NCI-H1105 treated with DMSO at 0.1 percent for 48 hours (cell line): Measurements from ENCODE around the gene PSMD8.
"Not testable (repeated sequence)": the region's sequence is repeated elsewhere in the genome, so short reads cannot be mapped to it uniquely, and the experiment has no call there.

Source experiments
- DNase-seq: peaks from one replicate; lab custom pipeline; 2025; lab: John Stamatoyannopoulos, UW

The PSMD8 gene

DNA sequence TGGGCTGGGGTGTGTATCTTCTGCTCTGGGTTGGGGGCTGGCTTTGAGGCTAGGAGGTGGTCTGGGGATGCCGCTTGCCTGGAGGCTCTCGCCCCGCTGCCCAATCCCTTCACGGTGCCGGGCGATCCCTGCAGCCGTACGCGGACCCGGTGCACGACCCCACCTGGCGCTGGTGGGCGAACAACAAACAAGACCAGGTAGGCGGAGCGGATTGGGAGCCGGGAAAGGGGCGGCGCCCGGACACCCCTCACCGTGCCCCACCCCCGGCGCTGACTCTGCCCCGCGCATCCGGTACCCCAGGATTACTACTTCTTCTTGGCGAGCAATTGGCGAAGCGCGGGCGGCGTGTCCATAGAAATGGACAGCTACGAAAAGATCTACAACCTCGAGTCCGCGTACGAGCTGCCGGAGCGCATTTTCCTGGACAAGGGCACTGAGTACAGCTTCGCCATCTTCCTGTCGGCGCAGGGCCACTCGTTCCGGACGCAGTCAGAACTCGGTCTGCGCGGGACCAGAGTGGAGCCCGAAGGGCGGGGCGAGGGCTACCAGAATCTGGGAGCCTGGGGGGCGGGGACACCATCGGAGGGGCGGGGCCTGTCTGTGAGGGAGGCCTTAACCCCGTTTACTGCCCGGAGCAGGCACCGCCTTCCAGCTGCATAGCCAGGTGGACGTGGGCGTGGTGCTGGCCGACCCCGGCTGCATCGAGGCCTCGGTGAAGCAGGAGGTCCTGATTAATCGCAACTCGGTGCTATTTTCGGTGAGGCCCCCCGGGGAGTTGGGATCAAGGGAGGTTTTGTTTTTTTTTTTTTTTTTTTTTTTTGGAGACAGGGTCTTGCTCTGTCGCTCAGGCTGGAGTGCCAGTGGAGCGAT is 12.1 kb upstream of the PSMD8 start:
- peak; percentile 81 for DNase-seq

DNA sequence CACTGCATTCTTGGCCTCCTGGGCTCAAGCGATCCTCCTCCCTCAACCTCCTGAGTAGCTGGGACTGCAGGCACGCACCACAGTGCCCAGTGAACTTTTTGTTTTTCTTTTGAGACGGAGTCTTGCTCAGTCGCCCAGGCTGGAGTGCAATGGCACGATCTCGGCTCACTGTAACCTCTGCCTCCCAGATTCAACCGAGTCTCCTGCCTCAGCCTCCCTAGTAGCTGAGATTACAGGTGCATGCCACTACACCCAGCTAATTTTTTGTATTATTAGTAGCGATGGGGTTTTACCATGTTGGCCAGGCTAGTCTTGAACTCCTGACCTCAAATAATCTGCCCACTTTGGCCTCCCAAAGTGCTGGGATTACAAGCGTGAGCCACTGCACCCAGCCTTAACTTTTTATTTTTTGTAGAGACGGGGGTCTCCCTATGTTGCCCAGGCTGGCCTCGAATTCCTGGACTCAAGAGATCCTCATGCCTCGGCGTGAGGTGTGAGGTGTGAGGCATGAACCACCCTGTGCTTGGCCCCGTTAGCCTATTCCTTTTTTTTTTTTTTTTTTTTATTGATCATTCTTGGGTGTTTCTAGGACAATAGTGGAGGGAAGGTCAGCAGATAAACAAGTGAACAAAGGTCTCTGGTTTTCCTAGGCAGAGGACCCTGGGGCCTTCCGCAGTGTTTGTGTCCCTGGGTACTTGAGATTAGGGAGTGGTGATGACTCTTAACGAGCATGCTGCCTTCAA is 11.3 kb upstream of the PSMD8 start:
- DNase-seq, result not testable (repeated sequence)

DNA sequence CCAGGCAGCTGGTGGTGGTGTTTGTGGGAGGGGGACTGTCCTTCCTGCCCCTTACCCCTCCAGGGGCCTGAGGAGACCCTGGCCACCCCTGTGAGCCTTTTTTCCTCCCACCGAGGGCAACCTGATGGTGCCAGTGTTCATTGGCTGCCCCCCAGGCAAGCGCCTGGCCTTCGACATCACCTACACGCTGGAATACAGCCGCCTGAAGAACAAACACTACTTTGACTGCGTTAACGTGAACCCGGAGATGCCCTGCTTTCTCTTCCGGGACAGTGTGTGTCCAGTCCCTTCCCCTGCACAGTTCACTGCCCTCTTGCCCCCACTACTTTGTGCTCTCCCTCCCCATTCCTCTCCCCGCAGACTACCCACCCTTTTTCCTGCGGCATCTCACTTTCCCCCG is 7.3 kb upstream of the PSMD8 start:
- DNase-seq, result no peak

DNA sequence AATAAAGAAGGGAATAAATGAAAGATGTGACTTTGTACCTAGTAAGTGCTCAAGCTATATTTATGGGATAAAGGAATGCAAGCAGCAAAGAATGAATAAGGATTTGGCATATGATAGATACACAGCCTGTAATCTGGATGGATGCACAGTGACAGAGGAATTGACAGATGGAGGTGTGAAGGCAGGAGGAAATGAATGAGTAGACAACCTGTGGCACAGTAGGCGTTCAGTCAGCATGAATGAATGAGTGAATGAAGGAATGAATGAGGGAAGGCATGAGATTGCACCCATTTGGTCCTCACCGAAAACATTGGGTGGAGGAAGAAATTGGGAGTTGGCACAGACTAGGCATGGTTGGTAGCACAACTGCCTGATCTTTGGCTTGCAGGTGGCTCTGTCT is 4.8 kb upstream of the PSMD8 start:
- no peak for DNase-seq

DNA sequence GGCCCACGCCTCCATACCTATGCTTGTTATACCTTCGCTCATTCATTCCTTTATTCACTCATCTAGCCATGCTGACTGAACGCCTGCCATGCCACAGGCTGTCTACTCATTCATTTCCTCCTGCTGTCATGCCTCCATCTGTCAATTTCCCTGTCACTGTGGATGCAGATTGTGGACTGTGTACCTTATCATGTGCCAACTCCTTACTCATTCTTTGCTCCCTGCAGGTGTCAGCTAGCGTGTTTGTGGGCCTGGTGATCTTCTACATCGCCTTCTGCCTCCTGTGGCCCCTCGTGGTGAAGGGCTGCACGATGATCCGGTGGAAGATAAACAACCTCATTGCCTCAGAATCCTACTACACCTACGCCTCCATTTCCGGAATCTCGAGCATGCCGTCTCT is 4.1 kb upstream of the PSMD8 start:
- DNase-seq, result no peak

DNA sequence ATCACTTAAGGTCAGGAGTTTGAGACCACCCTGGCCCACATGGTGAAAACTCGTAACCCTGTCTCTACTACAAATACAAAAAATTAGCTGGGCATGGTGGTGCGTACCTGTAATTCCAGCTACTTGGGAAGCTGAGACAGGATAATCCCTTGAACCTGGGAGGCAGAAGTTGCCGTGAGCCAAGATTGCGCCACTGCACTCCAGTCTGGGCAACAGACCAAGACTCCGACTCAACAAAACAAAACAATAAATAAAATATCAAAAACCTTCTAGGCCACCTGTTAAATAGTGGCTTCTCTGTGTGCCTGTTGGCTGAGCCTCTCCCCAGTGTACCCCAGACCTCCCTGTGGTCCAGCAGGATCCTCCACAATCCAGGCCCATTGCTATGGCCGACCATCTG is 3.3 kb upstream of the PSMD8 start:
- no peak for DNase-seq

DNA sequence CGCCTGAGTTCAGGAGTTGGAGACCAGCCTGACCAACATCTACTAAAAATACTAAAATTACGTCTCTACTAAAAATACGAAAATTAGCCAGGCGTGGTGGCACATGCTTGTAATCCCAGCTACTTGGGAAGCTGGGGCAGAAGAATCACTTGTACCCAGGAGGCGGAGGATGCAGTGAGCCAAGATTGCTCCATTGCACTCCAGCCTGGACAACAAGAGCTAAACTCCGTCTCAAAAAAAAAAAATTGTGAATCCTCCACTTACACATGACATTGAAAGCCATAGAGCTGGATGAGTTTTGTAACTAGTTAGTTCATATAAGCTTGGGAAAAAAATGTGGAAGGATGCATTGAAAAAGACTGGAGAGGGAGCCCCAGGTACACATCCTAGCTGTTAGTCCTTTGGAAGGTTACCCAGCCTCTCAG is 452 bp upstream of the PSMD8 start:
- no peak for DNase-seq

DNA sequence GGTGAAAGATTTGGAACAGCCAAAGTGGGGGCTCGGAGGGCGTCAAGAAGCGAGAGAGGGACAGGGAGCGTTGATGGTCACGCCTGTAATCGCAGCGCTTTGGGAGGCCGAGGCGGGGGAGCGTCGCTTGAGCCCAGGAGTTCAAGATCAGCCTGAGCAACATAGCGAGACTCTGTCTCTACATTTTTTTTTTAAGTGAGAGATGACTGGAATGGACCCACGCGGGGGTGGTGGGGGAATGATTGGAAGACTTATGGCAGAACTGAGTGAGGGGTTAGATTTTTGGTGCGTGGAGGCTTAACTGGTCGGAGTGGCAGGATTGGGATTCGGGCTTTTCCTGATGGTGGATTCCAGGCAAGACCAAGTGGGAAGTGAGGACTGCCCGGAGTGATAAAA is 725 bp downstream of the PSMD8 start:
- DNase-seq, result no peak

DNA sequence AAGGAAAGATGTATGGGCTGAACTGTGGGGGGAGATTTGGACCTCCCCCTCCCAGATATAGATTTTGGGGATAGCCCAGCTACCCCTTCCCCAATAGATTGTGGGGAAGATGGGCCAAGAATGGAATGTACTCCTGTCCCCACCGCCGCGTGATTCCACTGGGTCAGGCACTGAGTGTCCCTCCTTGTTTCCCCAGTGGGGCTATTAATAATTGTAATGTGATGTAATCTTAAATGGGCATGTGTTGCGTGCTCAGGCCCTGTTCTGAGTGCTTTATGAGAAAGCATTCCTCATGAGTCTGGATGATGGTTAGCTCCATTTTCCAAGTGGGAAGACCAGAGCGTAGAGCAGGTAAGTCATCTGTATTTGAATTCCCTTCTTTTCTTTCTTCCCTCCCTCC is 1.4 kb downstream of the PSMD8 start:
- no peak for DNase-seq

DNA sequence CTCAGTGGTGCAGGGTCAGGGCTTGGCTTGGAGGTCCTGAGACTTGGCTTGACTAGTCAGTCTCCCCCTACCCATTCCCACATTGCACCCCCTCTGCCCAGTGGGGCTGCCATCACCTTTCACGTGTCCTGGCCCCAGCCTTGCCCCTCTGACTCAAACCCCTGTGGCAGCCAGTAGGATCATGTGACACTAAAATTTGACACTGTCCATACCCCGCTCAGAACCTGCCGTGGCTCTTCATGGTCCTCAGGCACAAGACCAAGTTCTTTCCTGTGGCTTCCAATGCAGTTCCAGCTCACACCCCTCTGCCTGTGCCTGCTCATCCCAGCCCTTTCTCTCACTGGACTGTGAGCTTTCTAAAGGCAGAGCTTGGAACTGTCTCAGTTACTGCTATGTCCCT is 2.2 kb downstream of the PSMD8 start:
- no peak for DNase-seq

DNA sequence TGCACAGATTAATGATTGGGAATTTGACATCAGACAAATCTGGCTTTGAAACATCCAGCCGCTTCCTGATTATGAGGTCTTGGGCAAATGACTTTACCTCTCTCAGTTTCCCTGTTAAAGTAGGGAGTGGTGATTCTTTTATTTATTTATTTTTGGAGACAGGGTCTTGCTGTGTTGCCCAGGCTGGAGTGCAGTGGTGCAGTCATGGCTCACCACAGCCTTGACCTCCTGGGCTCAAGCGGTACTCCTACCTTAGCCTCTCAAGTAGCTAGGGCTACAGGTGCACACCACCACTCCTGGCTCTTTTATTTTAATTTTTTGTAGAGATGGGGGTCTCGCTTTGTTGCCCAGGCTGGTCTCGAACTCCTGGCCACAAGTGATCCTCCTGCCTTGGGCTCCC is 2.7 kb downstream of the PSMD8 start:
- no peak for DNase-seq

DNA sequence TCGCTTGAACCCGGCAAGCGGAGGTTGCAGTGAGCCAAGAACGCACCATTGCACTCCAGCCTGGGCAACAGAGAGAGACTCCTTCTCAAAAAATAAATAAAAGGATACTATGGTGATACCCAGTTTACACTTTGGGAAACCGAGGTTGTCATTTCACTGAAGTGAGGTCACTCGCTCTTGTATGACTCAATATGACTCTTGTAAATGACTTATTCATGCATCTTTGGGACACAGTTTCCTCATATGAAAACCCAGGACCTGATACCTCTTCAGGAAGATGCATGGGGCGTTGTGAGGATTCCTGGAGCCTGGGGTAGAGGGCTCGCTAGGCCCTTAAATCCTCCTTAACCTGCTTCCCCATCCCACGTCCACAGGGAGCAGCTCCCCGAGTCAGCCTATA is 4.5 kb downstream of the PSMD8 start:
- DNase-seq, result no peak

DNA sequence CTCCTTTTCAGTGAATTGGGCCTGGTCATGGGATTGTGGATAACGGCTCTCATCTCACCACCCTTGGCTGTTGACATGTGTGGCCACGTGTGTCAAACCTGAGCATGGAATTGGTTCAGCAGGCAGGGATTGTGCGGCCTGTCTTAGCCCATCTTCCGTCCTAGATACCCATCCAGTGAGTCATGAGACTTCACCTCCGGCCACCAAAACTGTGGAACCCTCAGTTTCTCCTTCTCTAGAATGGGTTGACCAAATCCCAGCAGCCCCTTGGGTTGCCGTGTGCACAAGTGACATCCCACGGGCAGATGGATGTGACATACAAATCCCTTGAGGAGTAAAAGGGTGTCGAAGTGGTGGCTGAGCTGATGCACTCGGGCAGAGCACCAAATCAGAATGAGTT is 6.8 kb downstream of the PSMD8 start:
- DNase-seq, result no peak

DNA sequence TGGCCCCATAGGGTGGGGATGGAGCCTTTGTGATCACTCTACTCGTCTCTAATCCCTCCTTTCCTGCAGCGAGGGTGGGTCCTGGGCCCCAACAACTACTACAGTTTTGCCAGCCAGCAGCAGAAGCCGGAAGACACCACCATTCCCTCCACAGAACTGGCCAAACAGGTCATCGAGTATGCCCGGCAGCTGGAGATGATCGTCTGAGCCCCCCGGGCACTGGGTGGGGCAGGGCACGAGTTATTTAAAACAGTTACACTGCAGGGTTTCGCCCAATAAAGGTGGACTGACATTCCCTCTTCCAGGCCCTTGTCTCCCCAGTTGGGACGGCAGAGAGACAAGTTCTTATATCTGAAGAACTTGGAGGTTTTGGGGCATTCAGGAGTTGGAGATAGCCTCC is 8.8 kb downstream of the PSMD8 start:
- DNase-seq, result no peak

DNA sequence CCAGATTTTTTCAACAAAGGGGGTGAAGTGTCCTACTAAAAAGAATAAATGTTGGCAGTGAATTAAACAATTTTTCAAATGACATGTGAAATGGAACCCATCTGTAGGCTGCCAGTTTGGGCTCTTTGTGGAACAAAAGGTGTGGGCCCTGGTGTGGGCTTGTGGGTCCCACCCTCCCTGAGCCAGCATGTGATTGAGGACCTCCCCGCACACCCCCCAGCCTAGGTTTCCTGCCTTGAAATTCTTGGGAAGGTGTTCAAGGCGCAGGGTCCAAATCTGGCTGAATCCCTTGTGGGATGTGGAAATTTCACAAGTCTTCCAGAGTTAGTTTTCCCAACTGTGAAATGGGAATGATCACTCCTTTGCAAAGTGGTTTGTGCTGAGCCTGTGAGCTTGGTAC is 9.4 kb downstream of the PSMD8 start:
- no peak for DNase-seq

DNA sequence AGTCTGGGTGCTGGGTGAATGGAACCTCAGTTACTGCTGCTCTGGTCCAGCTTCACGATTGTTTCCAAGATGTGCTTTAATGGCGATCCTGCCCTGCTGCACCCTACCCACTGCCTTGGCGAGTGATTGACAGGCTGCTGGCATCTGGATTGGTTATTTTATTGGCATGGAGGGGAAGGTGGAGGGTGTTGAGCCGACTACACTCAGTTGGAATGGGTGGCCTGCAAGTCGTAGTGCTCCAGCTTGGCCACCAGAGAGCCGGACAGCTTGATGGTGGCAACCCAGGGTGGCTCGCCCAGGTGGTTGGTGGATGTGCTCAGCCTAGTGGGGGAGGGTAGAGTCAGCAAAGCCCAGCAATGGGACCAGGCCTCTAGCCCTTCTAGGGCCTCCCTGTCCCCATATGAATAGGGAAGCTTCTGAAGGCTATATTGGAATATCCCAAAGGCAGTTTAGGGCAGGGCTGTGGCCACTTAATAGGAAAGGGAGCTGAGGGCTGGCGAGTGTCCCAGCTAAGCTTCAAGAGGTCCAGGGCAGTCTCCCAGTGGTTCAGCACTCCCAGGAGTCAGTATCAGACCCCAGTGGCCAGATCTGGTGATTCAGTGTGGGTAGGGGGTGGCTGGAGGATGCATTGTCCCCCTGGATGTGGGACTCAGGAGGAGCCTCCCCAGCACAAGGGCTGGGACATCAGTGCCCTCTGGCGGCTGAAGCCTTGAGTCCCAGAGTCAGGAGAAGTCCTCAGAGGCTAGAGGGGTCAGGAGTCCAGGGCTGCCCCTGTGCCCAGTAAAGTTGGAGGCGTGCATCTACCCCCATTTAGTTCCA is 10.0 kb downstream of the PSMD8 start:
- no peak for DNase-seq

DNA sequence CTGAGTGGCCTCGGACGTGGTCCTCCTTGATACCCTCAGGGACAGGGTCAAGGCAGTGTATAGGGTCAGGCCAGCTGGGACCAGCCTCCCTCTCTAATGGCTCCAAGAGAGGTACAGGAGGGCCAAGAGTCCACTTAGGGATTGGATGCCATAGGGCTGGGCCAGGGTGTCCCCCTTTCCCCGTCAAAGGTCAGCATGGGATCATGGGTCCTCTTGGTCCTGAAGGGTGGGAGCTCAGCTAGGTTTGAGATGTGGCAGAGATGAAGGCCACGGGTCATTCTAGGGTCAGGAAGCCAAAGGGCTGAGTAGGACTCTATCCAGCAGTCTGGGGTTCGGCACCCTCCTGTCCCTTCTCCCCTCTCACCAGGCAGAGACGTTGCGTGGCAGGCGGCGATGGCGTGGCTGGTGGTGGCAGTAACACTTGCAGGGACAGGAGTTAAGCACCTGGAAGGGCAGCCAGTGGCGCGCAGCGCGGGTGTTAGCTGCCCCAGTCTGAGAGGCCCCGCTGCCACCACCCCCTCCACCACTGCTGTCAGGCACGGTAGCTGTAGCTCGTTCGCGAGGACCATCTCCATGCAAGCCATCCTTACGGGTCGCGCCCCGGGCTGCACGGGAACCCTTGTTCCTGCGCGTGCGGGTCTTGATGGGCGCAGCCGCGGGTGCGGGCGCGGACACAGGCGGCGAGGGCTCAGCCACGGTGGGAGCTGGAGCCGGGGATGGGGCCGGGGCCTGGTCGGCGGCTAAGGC is 10.9 kb downstream of the PSMD8 start:
- no peak for DNase-seq

DNA sequence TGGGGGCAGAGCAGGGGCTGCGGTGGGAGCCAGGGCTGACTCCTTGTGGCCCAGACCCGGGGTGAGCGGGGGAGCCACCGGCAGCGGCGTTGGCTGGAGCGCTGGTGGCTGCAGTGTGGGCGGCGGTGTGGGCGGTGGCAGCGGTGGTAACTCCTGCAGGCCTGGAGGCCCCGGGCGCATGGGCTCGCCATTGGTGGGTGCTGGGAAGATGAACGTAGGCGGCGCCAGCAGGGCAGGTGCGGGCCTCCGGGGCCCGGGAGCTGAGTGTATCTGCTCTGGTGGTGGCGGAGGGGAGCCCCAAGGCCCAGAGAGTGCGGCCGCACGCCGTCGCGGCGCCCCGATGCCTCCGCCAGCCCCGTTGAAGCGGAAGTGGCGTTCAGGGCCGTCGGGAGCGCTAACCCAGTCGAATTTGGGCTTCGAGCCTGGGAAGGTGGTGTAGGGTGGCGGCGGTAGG is 11.5 kb downstream of the PSMD8 start:
- peak; percentile 70 for DNase-seq

DNA sequence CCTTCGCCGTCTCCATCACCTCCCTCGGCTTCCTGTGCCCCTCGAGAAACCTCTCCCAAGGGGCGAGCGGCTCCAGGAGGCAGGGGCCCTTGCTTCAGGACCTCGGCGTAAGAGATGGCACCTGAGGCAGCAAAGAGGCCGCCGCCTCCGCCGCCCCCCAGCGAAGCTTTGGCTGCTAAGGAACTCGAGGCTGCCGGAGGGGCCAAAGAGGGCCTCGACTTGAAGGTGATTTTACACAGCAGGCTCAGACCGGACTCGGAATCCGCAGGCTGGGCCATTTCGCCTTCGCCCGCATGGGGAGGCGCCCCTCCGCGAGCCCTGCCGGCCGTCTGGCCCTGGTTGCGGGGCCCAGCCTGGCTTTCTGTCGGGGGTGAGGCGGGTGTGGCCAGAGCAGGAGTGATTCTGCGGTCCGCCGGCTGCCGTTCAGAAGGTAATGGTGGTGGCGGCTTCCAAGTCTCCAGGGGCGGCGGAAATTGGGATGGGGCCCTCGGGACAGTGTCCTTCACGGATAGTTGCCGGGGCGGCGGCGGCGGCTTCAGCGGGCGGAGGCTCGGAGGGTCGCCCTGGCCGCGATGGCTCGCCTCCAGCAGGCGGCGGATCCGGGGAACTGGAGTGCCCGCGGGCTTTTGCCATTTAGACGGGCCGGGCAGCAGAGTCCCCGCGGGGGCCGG is 12.1 kb downstream of the PSMD8 start:
- DNase-seq, result peak; percentile 32

DNA sequence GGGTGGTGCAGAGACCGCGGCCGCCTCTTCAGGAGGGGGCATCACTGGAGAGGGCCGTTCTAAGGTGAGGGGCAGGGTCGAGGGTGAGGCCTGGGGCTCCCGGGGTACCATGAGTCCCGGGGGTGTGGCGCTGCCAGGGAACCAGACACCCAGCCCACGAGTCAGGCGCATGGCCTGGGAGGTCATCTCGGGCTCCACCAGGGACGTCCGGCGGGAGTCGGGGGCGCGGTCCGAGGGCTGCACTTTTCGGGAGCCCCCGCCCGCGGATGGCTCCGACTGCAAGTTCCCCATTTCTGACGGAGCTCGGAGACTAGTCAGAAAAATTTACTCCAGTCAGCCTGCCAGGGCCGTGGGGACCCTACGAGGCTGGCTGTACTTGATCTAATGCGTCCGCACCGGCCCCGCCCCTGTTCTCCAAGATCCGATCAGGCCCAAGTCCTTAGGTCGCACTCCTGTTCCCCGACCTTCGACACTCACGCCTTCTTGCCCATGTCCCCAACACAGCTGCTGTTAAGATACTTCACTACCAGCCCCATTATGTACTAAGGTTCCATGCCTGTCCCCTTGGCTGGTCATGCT is 12.7 kb downstream of the PSMD8 start:
- no peak for DNase-seq
